HEK293 (cell line): ENCODE measurements around the gene CYB5D1.

Source experiments
- CTCF ChIA-PET: fragments of 350-600 bp; formaldehyde crosslinking; extraction: SDS; loops from one replicate; lab custom pipeline; 2021; ENCODE audit warnings: antibody characterized with exemption; lab: Yijun Ruan, JAX
- POLR2A ChIA-PET: fragments of 300-600 bp; formaldehyde crosslinking; extraction: SDS; loops from one replicate; lab custom pipeline; 2020; ENCODE audit warnings: antibody characterized with exemption, inconsistent platforms; lab: Yijun Ruan, JAX
- H3K27ac ChIP-seq: fragments of 200-500 bp; sonication (Bioruptor generic); 2 replicates; pipeline ENCODE4 v1.5.1; 2014; ENCODE audit warnings: low read depth, low read length, control low read depth, inconsistent platforms; ENCODE audit errors: extremely low read depth
- H3K36me3 ChIP-seq, 2 experiments: fragments of 200-500 bp in 1 of 2; sonication (Bioruptor generic) in 1 of 2; 1 replicate in 1 of 2; 2 replicates in 1 of 2; pipeline ENCODE4 v1.5.1; 2014 to 2017; ENCODE audit warnings: inconsistent platforms in 2 of 2, low read length in 2 of 2; ENCODE audit not compliant: control insufficient read depth in 2 of 2, insufficient read depth in 1 of 2
- H3K4me1 ChIP-seq: fragments of 200-500 bp; sonication (Bioruptor generic); 2 replicates; pipeline ENCODE4 v1.5.1; 2014; ENCODE audit warnings: mild to moderate bottlenecking, low read length, inconsistent platforms; ENCODE audit not compliant: control insufficient read depth, insufficient read depth
- H3K4me3 ChIP-seq: 2 replicates; pipeline ENCODE4 v1.5.1; 2011; ENCODE audit warnings: low read depth, mild to moderate bottlenecking, control low read depth, low read length, moderate library complexity
- H3K9me3 ChIP-seq: fragments of 200-500 bp; sonication (Bioruptor generic); 2 replicates; pipeline ENCODE4 v1.5.1; 2014; ENCODE audit warnings: low read depth, low read length, inconsistent platforms; ENCODE audit not compliant: control insufficient read depth, insufficient read depth
- BCL11A ChIP-seq: fragments of 450-650 bp; formaldehyde crosslinking; IDR thresholded peaks from 2 replicates; pipeline ENCODE4 v1.5.1; 2016; ENCODE audit warnings: low read depth, missing biosample characterization, missing genetic modification characterization
- BCL11B ChIP-seq: fragments of 450-650 bp; formaldehyde crosslinking; IDR thresholded peaks from 2 replicates; pipeline ENCODE4 v1.5.1; 2016; ENCODE audit warnings: low read depth, missing biosample characterization, missing genetic modification characterization
- GLIS1 ChIP-seq: fragments of 450-650 bp; formaldehyde crosslinking; IDR thresholded peaks from 2 replicates; pipeline ENCODE4 v1.5.1; 2016; ENCODE audit warnings: missing biosample characterization, missing genetic modification characterization
- IKZF3 ChIP-seq: fragments of 450-650 bp; IDR thresholded peaks from 2 replicates; pipeline ENCODE4 v1.5.0; 2018; ENCODE audit warnings: missing biosample characterization, mild to moderate bottlenecking, missing genetic modification characterization, moderate library complexity
- MZF1 ChIP-seq: fragments of 450-650 bp; formaldehyde crosslinking; IDR thresholded peaks from 2 replicates; pipeline ENCODE4 v1.5.1; 2017; ENCODE audit warnings: missing biosample characterization, missing genetic modification characterization, borderline replicate concordance
- SCRT2 ChIP-seq: fragments of 450-650 bp; formaldehyde crosslinking; IDR thresholded peaks from 2 replicates; pipeline ENCODE4 v1.5.1; 2016; ENCODE audit warnings: missing biosample characterization, missing genetic modification characterization
- ZIC2 ChIP-seq: fragments of 450-650 bp; formaldehyde crosslinking; IDR thresholded peaks from 2 replicates; pipeline ENCODE4 v1.5.1; 2016; ENCODE audit warnings: missing biosample characterization, missing genetic modification characterization
- ZNF138 ChIP-seq: fragments of 450-650 bp; formaldehyde crosslinking; IDR thresholded peaks from 2 replicates; pipeline ENCODE4 v1.5.1; 2016; ENCODE audit warnings: missing biosample characterization, missing genetic modification characterization, borderline replicate concordance
- ZNF184 ChIP-seq: fragments of 450-650 bp; IDR thresholded peaks from 2 replicates; pipeline ENCODE4 v1.5.1; 2018; ENCODE audit warnings: missing biosample characterization, mild to moderate bottlenecking, missing genetic modification characterization
- ZNF202 ChIP-seq: fragments of 450-650 bp; formaldehyde crosslinking; IDR thresholded peaks from 2 replicates; pipeline ENCODE4 v1.5.1; 2016; ENCODE audit warnings: missing biosample characterization, missing genetic modification characterization, borderline replicate concordance
- ZNF214 ChIP-seq: fragments of 450-650 bp; formaldehyde crosslinking; IDR thresholded peaks from 2 replicates; pipeline ENCODE4 v1.5.1; 2017; ENCODE audit warnings: missing biosample characterization, mild to moderate bottlenecking, missing genetic modification characterization, borderline replicate concordance
- ZNF302 ChIP-seq: fragments of 450-650 bp; formaldehyde crosslinking; IDR thresholded peaks from 2 replicates; pipeline ENCODE4 v1.5.1; 2016; ENCODE audit warnings: missing biosample characterization, missing genetic modification characterization, low read depth
- ZNF311 ChIP-seq: fragments of 450-650 bp; formaldehyde crosslinking; IDR thresholded peaks from 2 replicates; pipeline ENCODE4 v1.5.1; 2017; ENCODE audit warnings: missing biosample characterization, missing genetic modification characterization, borderline replicate concordance
- ZNF335 ChIP-seq: fragments of 450-650 bp; formaldehyde crosslinking; conservative IDR thresholded peaks from 2 replicates; pipeline ENCODE4 v1.5.1; 2016; ENCODE audit warnings: missing biosample characterization, missing genetic modification characterization
- ZNF366 ChIP-seq: fragments of 450-650 bp; formaldehyde crosslinking; conservative IDR thresholded peaks from 2 replicates; pipeline ENCODE4 v1.5.1; 2016; ENCODE audit warnings: missing biosample characterization, missing genetic modification characterization
- ZNF426 ChIP-seq: fragments of 450-650 bp; formaldehyde crosslinking; IDR thresholded peaks from 2 replicates; pipeline ENCODE4 v1.5.1; 2017; ENCODE audit warnings: missing biosample characterization, missing genetic modification characterization, mild to moderate bottlenecking, inconsistent platforms, moderate library complexity
- ZNF560 ChIP-seq: fragments of 450-650 bp; formaldehyde crosslinking; IDR thresholded peaks from 2 replicates; pipeline ENCODE4 v1.5.1; 2017; ENCODE audit warnings: missing biosample characterization, missing genetic modification characterization, borderline replicate concordance
- ZNF596 ChIP-seq: fragments of 450-650 bp; IDR thresholded peaks from 2 replicates; pipeline ENCODE4 v1.5.0; 2018; ENCODE audit warnings: missing biosample characterization, mild to moderate bottlenecking, missing genetic modification characterization, moderate library complexity
- ZNF629 ChIP-seq: fragments of 450-650 bp; formaldehyde crosslinking; IDR thresholded peaks from 2 replicates; pipeline ENCODE4 v1.5.1; 2017; ENCODE audit warnings: missing biosample characterization, missing genetic modification characterization
- ZNF658 ChIP-seq: fragments of 450-650 bp; formaldehyde crosslinking; IDR thresholded peaks from 2 replicates; pipeline ENCODE4; 2016; ENCODE audit warnings: missing biosample characterization, missing genetic modification characterization
- ZNF660 ChIP-seq: fragments of 450-650 bp; IDR thresholded peaks from 2 replicates; pipeline ENCODE4 v1.5.1; 2018; ENCODE audit warnings: missing biosample characterization, mild to moderate bottlenecking, missing genetic modification characterization
- ZNF768 ChIP-seq: fragments of 450-650 bp; formaldehyde crosslinking; IDR thresholded peaks from 2 replicates; pipeline ENCODE4 v1.5.1; 2018; ENCODE audit warnings: missing biosample characterization, mild to moderate bottlenecking, missing genetic modification characterization
- TF ChIP-seq, protein P1 (sequence below): fragments of 450-650 bp; formaldehyde crosslinking; IDR thresholded peaks from 2 replicates; pipeline ENCODE4 v1.5.1; 2016; ENCODE audit warnings: missing biosample characterization, missing genetic modification characterization
- TF ChIP-seq, protein P2 (sequence below): fragments of 450-650 bp; formaldehyde crosslinking; IDR thresholded peaks from 2 replicates; pipeline ENCODE4 v1.5.1; 2017; ENCODE audit warnings: missing biosample characterization, missing genetic modification characterization
- TF ChIP-seq, protein P3 (sequence below): fragments of 450-650 bp; formaldehyde crosslinking; IDR thresholded peaks from 2 replicates; pipeline ENCODE4 v1.5.1; 2016; ENCODE audit warnings: missing biosample characterization, missing genetic modification characterization
- TF ChIP-seq, protein P4 (sequence below): fragments of 450-650 bp; formaldehyde crosslinking; IDR thresholded peaks from 2 replicates; pipeline ENCODE4 v1.5.1; 2016; ENCODE audit warnings: missing biosample characterization, missing genetic modification characterization
- TF ChIP-seq, protein P5 (sequence below): fragments of 450-650 bp; formaldehyde crosslinking; IDR thresholded peaks from 2 replicates; pipeline ENCODE4 v1.5.1; 2016; ENCODE audit warnings: missing biosample characterization, missing genetic modification characterization, borderline replicate concordance

CYB5D1 gene

DNA sequence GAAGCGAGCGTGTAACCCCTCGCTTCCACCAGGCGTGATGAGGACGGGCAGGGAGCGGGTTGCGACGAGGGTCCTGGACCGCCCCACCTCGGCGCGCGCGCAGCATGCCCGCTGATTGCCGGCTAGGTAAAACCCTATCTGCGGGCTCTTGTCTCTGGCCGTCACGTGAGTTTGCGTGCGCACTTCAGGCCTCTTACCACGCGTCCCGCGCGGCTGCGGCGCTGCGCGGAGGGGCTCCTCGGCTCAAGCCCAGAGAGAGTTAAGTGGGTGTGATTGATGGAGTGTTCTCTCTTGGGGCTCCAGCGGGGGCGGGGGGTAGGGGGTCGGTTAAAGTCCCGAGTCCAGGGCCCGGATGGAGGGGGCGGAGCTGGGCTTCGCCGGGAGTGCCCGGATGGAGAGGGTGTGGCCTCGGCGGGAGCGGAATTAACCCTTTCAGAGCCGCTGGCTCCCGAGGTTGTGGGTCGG, 15.9 kb upstream of the CYB5D1 start (continued):
- TF ChIP-seq MZF1 (no peak), ZNF184 (tag by site-specific recombination) (peak; percentile 22; the same call in 1 of the 2 replicates)

DNA sequence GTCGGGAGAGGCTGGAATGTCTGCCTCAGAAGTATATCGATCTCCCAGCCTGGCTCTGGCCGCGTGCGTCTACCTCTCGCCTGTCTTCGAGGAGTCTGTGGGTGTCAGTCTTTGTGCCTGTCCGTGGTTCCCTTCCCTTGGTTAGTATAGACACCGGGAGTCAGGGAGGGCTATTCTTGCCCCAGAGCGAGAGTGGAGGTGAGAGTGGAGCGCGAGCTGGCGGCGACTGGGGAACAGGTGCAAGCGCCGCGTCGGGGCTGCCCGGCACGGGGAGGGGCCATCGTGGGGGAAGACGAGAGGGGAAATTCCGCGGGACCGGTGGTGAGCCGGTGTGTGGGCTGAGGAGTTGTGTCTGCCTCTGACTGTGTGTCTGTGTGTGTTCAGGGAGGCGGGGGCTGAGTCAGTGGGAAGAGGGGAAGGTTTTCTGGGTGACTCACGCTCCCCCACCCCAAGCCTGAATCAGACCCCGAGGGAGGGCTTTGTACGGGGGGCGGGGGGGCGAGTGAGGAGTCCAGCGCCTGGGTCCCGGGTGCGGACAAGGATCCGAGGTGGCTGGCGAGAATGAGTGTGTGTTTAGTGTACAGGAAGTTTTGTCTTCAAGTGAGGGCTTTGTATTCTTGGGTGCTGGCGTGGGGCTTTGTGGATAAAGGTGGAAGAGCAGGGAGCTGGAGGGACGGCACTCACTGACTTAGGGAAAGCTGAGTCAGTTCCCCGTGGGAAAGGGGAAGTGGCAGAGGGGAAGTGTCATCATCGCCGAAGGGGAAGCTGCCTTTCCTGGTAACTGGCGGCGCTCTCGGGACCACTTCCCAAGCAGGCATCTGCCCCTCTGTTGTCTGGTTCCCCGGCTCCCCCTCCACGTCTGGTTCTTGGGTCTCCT, 15.2 kb upstream of the CYB5D1 start:
- Histone ChIP-seq H3K4me3 (peak overlapping the region; percentile 70), H3K4me1 (peaks cover 24% of the 10 kb centered on the region), H3K36me3 (peaks cover 9 to 26% of the 10 kb centered on the region in 2 experiments), H3K27ac (peak overlapping the region; percentile 96), H3K9me3 (no peaks in the 10 kb centered on the region)
- ChIA-PET CTCF (interaction anchor here (0.8 to 1.1 kb wide), 6 partner anchors 8 to 216 kb away, joined by 3 to 6 read pairs (median 4); no protein-coding TSS in a partner anchor), POLR2A (interaction anchor here (0.6 to 7.7 kb wide), 15 partner anchors 8 to 220 kb away, joined by 3 to 110 read pairs (median 4); partner anchors contain the start of genes CNTROB, CYB5D1, KDM6B and NAA38)
- TF ChIP-seq ZNF302 (tag by site-specific recombination) (no peak), ZNF560 (tag by site-specific recombination) (no peak), ZNF629 (tag by site-specific recombination) (peak; percentile 58), BCL11A (tag by site-specific recombination) (peak; percentile 53; the same call in 1 of the 2 replicates), GLIS1 (tag by site-specific recombination) (peak; percentile 91), ZNF366 (peak; percentile 83), ZNF596 (tag by site-specific recombination) (no peak), ZNF214 (tag by site-specific recombination) (no peak), ZNF311 (tag by site-specific recombination) (no peak), BCL11B (peak; percentile 57), ZNF202 (no peak), ZNF426 (tag by site-specific recombination) (no peak), ZNF335 (tag by site-specific recombination) (peak; percentile 93), ZIC2 (tag by site-specific recombination) (peak; percentile 39), ZNF138 (tag by site-specific recombination) (no peak), ZNF768 (tag by site-specific recombination) (no peak), SCRT2 (tag by site-specific recombination) (peak; percentile 78), IKZF3 (peak; percentile 86), ZNF660 (no peak), ZNF658 (no peak)
- TF ChIP-seq, protein P1, sequence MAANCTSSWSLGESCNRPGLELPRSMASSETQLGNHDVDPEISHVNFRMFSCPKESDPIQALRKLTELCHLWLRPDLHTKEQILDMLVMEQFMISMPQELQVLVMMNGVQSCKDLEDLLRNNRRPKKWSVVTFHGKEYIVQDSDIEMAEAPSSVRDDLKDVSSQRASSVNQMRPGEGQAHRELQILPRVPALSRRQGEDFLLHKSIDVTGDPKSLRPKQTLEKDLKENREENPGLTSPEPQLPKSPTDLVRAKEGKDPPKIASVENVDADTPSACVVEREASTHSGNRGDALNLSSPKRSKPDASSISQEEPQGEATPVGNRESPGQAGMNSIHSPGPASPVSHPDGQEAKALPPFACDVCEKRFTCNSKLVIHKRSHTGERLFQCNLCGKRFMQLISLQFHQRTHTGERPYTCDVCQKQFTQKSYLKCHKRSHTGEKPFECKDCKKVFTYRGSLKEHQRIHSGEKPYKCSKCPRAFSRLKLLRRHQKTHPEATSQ (tag by site-specific recombination): peak; percentile 16; the same call in 1 of the 2 replicates
- TF ChIP-seq, protein P2, sequence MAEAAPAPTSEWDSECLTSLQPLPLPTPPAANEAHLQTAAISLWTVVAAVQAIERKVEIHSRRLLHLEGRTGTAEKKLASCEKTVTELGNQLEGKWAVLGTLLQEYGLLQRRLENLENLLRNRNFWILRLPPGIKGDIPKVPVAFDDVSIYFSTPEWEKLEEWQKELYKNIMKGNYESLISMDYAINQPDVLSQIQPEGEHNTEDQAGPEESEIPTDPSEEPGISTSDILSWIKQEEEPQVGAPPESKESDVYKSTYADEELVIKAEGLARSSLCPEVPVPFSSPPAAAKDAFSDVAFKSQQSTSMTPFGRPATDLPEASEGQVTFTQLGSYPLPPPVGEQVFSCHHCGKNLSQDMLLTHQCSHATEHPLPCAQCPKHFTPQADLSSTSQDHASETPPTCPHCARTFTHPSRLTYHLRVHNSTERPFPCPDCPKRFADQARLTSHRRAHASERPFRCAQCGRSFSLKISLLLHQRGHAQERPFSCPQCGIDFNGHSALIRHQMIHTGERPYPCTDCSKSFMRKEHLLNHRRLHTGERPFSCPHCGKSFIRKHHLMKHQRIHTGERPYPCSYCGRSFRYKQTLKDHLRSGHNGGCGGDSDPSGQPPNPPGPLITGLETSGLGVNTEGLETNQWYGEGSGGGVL (tag by site-specific recombination): peak; percentile 89
- TF ChIP-seq, protein P3, sequence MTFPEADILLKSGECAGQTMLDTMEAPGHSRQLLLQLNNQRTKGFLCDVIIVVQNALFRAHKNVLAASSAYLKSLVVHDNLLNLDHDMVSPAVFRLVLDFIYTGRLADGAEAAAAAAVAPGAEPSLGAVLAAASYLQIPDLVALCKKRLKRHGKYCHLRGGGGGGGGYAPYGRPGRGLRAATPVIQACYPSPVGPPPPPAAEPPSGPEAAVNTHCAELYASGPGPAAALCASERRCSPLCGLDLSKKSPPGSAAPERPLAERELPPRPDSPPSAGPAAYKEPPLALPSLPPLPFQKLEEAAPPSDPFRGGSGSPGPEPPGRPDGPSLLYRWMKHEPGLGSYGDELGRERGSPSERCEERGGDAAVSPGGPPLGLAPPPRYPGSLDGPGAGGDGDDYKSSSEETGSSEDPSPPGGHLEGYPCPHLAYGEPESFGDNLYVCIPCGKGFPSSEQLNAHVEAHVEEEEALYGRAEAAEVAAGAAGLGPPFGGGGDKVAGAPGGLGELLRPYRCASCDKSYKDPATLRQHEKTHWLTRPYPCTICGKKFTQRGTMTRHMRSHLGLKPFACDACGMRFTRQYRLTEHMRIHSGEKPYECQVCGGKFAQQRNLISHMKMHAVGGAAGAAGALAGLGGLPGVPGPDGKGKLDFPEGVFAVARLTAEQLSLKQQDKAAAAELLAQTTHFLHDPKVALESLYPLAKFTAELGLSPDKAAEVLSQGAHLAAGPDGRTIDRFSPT (tag by site-specific recombination): peak; percentile 27
- TF ChIP-seq, protein P4, sequence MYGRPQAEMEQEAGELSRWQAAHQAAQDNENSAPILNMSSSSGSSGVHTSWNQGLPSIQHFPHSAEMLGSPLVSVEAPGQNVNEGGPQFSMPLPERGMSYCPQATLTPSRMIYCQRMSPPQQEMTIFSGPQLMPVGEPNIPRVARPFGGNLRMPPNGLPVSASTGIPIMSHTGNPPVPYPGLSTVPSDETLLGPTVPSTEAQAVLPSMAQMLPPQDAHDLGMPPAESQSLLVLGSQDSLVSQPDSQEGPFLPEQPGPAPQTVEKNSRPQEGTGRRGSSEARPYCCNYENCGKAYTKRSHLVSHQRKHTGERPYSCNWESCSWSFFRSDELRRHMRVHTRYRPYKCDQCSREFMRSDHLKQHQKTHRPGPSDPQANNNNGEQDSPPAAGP (tag by site-specific recombination): peak; percentile 87
- TF ChIP-seq, protein P5, sequence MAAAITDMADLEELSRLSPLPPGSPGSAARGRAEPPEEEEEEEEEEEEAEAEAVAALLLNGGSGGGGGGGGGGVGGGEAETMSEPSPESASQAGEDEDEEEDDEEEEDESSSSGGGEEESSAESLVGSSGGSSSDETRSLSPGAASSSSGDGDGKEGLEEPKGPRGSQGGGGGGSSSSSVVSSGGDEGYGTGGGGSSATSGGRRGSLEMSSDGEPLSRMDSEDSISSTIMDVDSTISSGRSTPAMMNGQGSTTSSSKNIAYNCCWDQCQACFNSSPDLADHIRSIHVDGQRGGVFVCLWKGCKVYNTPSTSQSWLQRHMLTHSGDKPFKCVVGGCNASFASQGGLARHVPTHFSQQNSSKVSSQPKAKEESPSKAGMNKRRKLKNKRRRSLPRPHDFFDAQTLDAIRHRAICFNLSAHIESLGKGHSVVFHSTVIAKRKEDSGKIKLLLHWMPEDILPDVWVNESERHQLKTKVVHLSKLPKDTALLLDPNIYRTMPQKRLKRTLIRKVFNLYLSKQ (tag by site-specific recombination): no peak
